Measurements from ENCODE around the gene CERT1.

The CERT1 gene

DNA sequence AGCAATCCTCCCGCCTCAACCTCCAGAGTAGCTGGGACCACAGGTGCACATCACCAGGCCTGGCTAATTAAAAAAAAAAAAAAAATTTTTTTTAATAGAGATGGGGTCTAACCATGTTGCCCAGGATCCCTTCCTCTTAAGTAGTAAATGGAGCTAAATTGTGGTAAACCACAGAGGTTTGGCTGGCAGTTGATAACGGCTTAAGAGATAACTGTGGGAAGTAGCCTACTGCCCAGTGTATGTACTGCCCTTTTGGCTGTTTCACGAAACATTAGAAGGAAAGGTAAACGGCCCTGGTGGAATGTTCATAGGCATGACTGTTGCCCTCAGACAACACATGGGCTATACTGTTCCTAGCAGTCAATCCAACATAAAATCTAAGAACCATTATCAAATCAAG, 130.0 kb downstream of the CERT1 start:
- DNase-seq = no peak

DNA sequence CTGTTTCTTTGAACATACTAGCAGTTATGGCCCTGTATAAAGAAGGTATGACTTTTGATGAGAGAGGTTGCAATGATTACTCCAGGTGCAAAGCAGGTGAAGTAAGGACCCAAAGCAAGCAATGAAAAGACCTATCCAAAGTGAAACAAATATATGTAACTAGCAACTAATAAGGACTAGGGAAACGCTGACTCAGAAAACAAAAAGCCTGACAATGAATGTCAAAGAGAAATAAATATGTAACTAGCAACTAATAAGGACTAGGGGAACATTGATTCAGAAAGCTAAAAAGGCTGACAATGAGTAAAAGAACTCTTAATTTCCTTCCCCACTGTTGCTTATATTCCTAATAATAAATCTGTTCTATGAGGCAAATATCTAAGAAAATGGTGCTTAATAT, 131.3 kb downstream of the CERT1 start:
- no peak for DNase-seq

DNA sequence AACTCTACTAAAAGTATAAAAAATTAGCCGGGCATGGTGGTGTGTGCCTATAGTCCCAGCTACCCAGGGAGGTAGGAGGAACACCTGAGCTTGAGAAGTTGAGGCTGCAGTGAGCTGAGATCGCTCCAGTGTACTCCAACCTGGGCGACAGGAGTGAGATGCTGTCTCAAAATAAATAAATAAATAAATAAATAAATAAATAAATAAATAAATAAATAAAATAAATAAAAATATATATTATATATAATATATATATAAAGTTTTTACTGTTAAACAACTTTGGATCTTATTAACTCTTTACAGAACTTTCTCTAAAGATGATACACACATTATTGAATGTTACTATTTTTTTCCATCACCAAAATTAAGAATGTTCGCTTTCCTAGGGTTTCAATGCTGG, 136.0 kb downstream of the CERT1 start:
- no peak for DNase-seq

DNA sequence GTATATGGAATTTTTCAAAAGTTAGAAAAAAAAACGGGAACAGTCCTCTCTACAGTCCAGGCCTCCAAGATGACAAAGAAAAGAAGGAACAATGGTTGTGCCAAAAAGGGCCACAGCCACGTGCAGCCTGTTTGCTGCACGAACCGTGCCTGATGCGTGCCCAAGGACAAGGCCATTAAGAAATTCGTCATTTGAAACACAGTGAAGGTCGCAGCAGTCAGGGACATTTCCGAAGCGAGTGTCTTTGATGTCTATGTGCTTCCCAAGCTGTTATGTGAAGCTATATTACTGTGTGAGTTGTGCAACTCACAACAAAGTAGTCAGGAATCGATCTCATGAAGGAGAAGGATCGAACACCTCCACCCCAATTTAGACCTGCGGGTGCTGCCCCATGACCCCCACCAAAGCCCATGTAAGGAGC, 137.0 kb downstream of the CERT1 start:
- no peak for DNase-seq

GRCh38 chr5:75373862-75374261, 137.6 kb downstream of the CERT1 start:
- no peak for DNase-seq

DNA sequence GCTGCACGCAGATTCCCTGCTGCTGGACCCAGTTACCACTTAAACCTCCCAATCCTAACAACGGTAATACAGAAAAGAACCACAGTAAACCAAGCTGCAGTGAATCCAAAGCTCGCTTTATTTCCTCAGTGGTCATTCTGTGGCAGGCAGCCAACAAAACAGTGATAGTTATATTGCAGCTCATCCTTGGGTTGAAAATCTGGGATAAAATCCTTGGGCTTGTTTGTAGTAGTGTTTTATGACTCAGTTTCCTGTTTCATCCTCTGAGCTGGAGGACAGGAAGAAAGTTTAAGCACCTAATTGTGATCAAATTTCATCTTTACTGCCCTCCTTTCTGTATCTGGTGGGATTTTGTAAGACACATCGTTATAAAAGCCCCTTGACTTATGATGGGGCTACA, 143.0 kb downstream of the CERT1 start:
- DNase-seq = no peak

DNA sequence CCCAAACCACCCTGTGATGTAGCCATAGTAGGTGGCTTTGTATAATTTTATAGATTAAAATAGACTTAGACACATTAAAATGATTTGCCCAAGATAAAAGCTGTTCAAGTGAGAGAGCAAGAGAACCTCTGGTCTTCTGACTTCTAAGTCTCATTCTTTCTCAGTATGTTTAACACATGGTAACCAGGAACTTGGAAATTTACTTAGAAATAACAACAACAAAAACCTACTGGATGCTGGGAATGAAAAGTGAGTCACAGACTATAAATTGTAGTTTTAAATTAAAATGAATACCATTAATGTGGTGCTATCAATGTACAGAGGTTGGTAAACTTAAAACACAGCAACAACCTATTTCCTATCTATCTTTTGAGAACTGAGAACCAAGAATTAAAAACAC, 144.0 kb downstream of the CERT1 start:
- DNase-seq = no peak

DNA sequence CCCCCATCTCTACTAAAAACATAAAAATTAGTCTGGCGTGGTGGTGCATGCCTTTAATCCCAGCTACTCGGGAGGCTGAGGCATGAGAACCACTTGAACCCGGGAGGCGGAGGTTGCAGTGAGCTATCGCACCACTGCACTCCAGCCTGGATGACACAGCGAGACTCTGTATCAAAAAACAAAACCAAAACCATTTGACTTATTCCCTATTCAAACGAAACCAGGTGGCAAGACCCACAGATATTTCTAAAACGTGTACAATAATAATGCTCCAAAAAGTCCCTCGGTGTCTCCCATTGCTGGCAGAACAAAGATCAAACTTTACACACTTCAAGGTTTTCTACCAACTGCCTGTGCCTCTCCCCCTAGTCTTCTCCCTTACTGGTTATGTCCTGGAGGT, 144.6 kb downstream of the CERT1 start:
- DNase-seq = no peak

DNA sequence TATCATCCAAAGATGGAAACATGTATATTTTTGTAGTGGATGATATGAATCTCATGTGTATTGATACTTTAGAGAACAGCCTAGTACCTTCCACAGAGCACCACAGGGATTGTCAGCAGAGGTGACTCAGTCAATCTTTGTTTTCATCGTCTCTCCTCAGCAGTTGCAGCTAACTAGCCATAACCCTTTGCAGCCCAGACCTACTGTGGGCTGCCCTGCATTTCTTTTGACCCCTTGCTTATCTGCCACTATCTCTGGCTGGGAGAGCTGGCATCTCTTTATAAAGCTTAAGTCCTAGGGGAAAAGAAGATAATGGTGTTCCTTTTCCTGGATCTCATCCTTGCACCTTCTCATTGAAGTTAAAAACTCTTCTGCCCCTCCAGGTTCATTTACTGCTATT, 145.7 kb downstream of the CERT1 start:
- DNase-seq = no peak

- DNase-seq = no peak
These were observed 146.7 kb downstream of the CERT1 start for GRCh38 chr5:75364571-75365280.

- no peak for DNase-seq
These were observed 147.5 kb downstream of the CERT1 start for GRCh38 chr5:75363726-75364495.

- no peak for DNase-seq
These were observed 148.3 kb downstream of the CERT1 start for GRCh38 chr5:75363111-75363510.

DNA sequence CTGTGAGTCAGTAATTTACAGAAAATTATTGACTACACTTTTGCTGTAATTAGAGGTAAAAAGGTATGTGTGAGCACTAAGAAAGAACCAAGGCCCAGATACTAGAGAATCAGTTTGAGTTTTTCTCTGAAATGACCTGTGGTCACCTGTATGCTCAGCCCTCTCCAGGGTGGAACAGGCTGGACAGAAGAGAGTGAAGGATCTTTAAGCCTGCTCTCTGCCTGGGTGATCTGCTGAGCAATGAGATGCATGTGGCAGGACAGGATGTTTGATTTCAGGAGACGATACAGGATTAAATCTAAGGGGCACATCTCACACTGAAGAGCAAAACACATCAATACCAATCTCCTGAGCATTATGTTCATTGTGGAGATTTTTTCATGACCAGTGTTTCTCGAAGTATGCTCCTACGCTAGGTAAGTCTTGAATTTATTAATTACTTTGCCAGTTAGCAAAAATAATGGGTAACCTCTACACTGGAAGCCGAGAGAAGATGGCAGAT, 148.9 kb downstream of the CERT1 start:
- DNase-seq = no peak

DNA sequence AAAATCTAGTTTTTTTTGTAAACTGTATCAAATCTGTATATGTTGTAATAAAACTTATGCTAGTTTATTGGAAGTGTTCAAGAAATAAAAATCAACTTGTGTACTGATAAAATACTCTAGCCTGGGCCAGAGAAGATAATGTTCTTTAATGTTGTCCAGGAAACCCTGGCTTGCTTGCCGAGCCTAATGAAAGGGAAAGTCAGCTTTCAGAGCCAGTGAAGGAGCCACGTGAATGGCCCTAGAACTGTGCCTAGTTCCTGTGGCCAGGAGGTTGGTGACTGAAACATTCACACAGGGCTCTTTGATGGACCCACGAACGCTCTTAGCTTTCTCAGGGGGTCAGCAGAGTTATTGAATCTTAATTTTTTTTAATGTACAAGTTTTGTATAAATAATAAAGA, 150.1 kb downstream of the CERT1 start:
- peak; percentile 52 for DNase-seq

DNA sequence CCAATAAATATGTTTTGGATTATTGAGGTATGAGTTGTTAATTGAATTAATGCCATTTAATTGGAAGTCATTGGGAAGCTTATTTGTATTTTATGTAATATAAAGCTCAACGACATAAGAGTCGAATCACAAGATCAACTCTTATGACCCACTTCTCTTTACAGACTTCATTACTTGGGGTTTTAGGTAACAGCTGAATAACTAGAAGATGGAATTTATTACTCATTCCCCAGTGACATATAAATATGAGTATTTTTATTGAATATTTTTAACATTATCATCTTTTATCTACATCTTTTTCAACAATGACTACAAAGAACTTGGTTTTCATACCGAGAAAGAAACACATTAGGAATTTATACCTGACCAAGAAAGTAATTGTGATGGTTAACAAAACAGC, 153.3 kb downstream of the CERT1 start:
- DNase-seq = no peak

DNA sequence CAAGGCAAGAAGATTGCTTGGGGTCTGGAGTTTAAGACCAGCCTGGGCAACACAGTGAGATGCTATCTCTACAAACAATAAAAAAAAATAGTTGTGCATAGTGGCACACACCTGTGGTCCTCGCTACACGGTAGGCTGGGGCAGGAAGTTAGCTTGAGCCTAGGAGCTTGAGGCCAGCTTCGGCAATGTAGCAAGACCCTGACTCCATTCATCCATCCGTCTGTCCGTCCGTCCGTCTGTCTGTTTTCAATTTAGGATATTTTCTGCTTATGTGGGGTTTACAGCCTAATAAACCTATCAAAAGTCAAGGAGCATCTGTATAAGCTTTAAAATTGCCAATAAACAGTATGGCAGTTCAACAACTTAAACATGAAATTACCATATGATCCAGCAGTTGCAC, 154.7 kb downstream of the CERT1 start:
- no peak for DNase-seq

- DNase-seq = no peak
These were observed 156.2 kb downstream of the CERT1 start for GRCh38 chr5:75355236-75355635.

DNA sequence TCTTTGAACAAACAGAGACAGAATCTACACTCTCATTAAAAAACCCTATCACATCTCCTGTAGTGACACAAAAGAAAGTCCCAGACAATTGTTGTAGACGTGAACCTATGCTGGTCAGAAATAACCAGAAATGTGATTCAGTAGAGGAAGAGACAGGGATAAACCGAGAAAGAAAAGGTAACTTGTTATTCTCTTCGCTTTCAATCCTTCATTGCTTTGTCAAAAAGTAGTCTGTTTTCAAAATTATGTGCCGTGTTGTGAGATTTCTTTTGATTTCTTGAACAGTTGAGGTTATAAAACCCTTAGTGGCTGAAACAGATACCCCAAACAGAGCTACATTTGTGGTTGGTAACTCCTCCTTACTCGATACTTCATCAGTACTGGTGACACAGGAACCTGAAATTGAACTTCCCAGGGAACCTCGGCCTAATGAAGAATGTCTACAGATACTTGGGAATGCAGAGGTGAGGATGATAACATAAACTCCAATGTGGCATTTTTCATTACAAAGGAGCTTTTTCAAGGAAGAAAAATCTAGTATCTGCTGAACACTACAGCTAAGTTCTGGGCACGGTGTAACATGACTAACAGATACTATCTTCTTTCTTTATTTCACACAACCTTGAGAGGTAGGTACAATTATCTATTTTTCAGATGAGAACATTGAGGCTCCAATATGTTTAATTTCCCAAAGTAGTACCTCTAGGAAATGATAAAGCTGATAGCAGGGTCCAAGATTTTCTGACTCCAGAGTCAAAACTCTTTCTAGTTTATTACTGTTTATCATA, 160.1 kb downstream of the CERT1 start:
- DNase-seq = no peak

DNA sequence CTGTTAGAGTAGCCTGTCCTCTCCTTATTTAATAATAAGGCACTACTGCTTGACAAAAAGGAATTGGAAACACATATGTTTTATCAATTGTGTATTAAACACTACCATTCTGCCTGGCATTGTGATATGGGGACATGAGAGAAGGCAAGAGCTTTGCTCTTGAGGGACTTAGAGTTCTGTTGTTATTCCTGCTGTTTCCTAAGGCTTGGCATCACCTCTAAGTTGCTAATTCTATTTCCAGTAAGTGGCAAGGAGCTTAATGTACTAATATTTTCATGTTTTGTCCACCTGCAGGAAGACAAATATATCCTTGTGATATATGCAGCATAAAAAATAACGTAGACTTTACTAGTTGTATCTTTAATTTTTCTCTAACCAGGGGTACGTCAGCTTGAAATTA, 161.8 kb downstream of the CERT1 start:
- DNase-seq = no peak

DNA sequence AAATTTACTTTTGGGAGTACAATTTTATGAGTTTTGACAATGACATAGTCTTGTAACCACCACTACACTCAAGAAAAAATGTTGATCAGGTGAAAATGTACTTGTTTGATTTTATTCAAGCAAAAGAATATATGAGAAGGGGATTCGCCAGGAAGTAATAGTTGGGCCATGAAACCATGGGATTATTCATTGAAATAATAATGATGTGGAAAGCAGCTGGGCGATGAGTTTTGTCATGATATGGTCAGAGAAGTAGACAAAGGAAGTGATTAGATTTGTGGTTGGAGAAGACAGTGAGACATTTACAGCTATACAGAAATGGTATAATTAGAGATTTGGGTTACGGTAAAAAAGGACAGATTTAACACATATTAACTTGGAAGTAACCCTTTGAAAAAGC, 163.2 kb downstream of the CERT1 start:
- DNase-seq = no peak

DNA sequence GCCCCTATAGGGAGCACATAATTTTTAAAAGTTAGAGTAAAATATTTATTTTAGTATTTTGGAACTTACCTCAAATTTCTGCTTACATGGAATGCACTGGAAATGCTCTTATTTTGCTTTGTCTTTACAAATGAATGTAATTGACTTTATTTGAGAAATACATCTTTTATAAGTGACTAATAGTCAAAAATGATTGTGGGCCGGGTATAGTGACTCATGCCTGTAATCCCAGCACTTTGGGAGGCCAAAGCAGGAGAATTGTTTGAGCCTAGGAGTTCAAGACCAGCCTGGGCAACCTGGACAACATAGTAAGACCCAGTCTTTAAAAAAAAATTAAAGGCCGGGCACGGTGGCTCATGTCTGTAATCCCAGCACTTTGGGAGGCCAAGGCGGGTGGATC, 168.6 kb downstream of the CERT1 start:
- no peak for DNase-seq

GRCh38 chr5:75341934-75342333, 169.5 kb downstream of the CERT1 start:
- no peak for DNase-seq

GRCh38 chr5:75340714-75341478, 170.5 kb downstream of the CERT1 start:
- DNase-seq = no peak
